Stimulated activated CD8-positive, alpha-beta memory T cell treated with anti-CD3 and anti-CD28 coated beads, Interleukin-4, amount 100 ng/mL, for 24 hours (primary cell): ENCODE results near the gene MAGOHB.
"Not testable (repeated sequence)": the region's sequence is repeated elsewhere in the genome, so short reads cannot be mapped to it uniquely, and the experiment has no call there.

Experiments used
- DNase-seq: peaks from one replicate; pipeline ENCODE4 v3.0.0-alpha.2; 2020; ENCODE audit warnings: low read depth

MAGOHB gene

GRCh38 chr12:10613349-10614055 lies at the start of gene MAGOHB:
TSS of gene MAGOHB (minus strand) at chr12:10613609. CDS start at chr12:10613532, 77 bp downstream.
- DNase-seq = peak; percentile 98

- DNase-seq = no peak
Measured at GRCh38 chr12:10661338-10661737, 47.9 kb upstream of the MAGOHB start.

GRCh38 chr12:10654003-10654402 lies 40.6 kb upstream of the MAGOHB start:
- DNase-seq = no peak

- no peak for DNase-seq
Measured at GRCh38 chr12:10652192-10652591, 38.8 kb upstream of the MAGOHB start.

- not testable (repeated sequence) for DNase-seq
Measured at GRCh38 chr12:10646576-10646975, 33.2 kb upstream of the MAGOHB start.

- no peak for DNase-seq
Measured at GRCh38 chr12:10645910-10646309, 32.5 kb upstream of the MAGOHB start.

- no peak for DNase-seq
Measured at GRCh38 chr12:10641735-10642500, 28.5 kb upstream of the MAGOHB start.

- no peak for DNase-seq
Measured at GRCh38 chr12:10638728-10639127, 25.3 kb upstream of the MAGOHB start.

- no peak for DNase-seq
Measured at GRCh38 chr12:10636611-10637010, 23.2 kb upstream of the MAGOHB start.

- no peak for DNase-seq
Measured at GRCh38 chr12:10636124-10636523, 22.7 kb upstream of the MAGOHB start.

GRCh38 chr12:10635306-10635705 lies 21.9 kb upstream of the MAGOHB start:
- DNase-seq = no peak

GRCh38 chr12:10634427-10634826 lies 21.0 kb upstream of the MAGOHB start:
- DNase-seq = no peak

GRCh38 chr12:10633541-10633940 lies 20.1 kb upstream of the MAGOHB start:
- DNase-seq = no peak

- DNase-seq = no peak
Measured at GRCh38 chr12:10632226-10632625, 18.8 kb upstream of the MAGOHB start.

GRCh38 chr12:10624605-10625004 lies 11.2 kb upstream of the MAGOHB start:
- no peak for DNase-seq

GRCh38 chr12:10623131-10623530 lies 9.7 kb upstream of the MAGOHB start:
- DNase-seq = no peak

- DNase-seq = no peak
Measured at GRCh38 chr12:10621278-10621677, 7.9 kb upstream of the MAGOHB start.

GRCh38 chr12:10620078-10620779 lies 6.8 kb upstream of the MAGOHB start:
- DNase-seq = no peak

- no peak for DNase-seq
Measured at GRCh38 chr12:10618338-10618987, 5.1 kb upstream of the MAGOHB start.

- no peak for DNase-seq
Measured at GRCh38 chr12:10617863-10618262, 4.5 kb upstream of the MAGOHB start.

- no peak for DNase-seq
Measured at GRCh38 chr12:10615532-10615931, 2.1 kb upstream of the MAGOHB start.

GRCh38 chr12:10614056-10614370 lies 604 bp upstream of the MAGOHB start:
- no peak for DNase-seq

GRCh38 chr12:10612984-10613348 lies 443 bp downstream of the MAGOHB start:
- no peak for DNase-seq
